Thyroid gland (tissue), 4 donors: ENCODE measurements around the gene OR51F1.

Source experiments
- CTCF ChIP-seq, 6 experiments: fragments of 200-600 bp in 3 of 6; fragments of 450-650 bp in 3 of 6; sonication (generic) in 3 of 6; IDR thresholded peaks; one replicate each; pipeline ENCODE4 v1.5.1; 2016 to 2019; ENCODE audit warnings: antibody characterized with exemption in 6 of 6, mild to moderate bottlenecking in 2 of 6, inconsistent platforms in 1 of 6, moderate library complexity in 1 of 6
- POLR2A ChIP-seq, 2 donors: fragments of 450-650 bp; IDR thresholded peaks; one replicate each; pipeline ENCODE4 v1.6.1; 2017; ENCODE audit warnings: antibody characterized with exemption in 2 of 2, mild to moderate bottlenecking in 2 of 2, moderate library complexity in 1 of 2

- TF ChIP-seq CTCF (IDR thresholded peaks at IDR 0.05) = no peak
- no peak for TF ChIP-seq POLR2A (IDR thresholded peaks at IDR 0.05)
These were observed 42.6 kb downstream of the OR51F1 start for GRCh38 chr11:4727171-4727570.
